ENCODE measurements around the gene ZCCHC7.

- TF ChIP-seq CTCF (IDR thresholded peaks at IDR 0.05) (no peak), POLR2A (IDR thresholded peaks at IDR 0.05) (no peak)
Measured at GRCh38 chr9:37372839-37373238, 252.5 kb downstream of the ZCCHC7 start.
